ENCODE data around the gene CSNK1G1.

- TF ChIP-seq, protein P1, sequence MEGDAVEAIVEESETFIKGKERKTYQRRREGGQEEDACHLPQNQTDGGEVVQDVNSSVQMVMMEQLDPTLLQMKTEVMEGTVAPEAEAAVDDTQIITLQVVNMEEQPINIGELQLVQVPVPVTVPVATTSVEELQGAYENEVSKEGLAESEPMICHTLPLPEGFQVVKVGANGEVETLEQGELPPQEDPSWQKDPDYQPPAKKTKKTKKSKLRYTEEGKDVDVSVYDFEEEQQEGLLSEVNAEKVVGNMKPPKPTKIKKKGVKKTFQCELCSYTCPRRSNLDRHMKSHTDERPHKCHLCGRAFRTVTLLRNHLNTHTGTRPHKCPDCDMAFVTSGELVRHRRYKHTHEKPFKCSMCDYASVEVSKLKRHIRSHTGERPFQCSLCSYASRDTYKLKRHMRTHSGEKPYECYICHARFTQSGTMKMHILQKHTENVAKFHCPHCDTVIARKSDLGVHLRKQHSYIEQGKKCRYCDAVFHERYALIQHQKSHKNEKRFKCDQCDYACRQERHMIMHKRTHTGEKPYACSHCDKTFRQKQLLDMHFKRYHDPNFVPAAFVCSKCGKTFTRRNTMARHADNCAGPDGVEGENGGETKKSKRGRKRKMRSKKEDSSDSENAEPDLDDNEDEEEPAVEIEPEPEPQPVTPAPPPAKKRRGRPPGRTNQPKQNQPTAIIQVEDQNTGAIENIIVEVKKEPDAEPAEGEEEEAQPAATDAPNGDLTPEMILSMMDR (conservative IDR thresholded peaks at IDR 0.05 in 1 of 2, IDR thresholded peaks at IDR 0.05 in 1 of 2; ENCODE audit: low read depth in 1 of 2, low read length in 2 of 2), result no peak
- TF ChIP-seq EZH2 (IDR thresholded peaks at IDR 0.05; ENCODE audit: low read length, missing control alignments), result no peak
Measured at GRCh38 chr15:64216196-64216595, 139.8 kb downstream of the CSNK1G1 start.
